IMR-90 (cell line): ENCODE results near the gene SLC52A1. TPM values are rescaled to one million over a fixed set of nuclear protein-coding genes. Genes with fewer than 3 reads are reported as not detected.

Source experiments
- ATAC-seq: fragments of 200-7000 bp; cut with Tn5 transposase; 2 replicates; pipeline ENCODE4 v1.9.1; 2020; ENCODE audit warnings: low read depth, mild to moderate bottlenecking, moderate library complexity
- BruUV-seq: library from RNA; stranded (reverse); fragments of 400-500 nt; replicated peaks from 2 replicates; lab custom pipeline; 2021; lab: Mats Ljungman, UMichigan
- CTCF ChIA-PET: fragments of 300-600 bp; formaldehyde crosslinking; extraction: SDS; loops from one replicate; lab custom pipeline; 2021; ENCODE audit warnings: antibody characterized with exemption; lab: Yijun Ruan, JAX
- POLR2A ChIA-PET: fragments of 300-600 bp; sonication (Branson Sonifier 250); formaldehyde crosslinking; loops from one replicate; lab custom pipeline; 2022; ENCODE audit warnings: antibody characterized with exemption; ENCODE audit not compliant: unreplicated experiment; lab: Charles Lee
- DNase-seq: peaks from one replicate; pipeline ENCODE4 v3.0.0; 2013
- H2AFZ ChIP-seq: replicated peaks from 2 replicates; pipeline ENCODE3; 2013; ENCODE audit warnings: low read length, mild to moderate bottlenecking; ENCODE audit not compliant: poor library complexity
- H2AK5ac ChIP-seq: 2 replicates; pipeline ENCODE4 v1.6.1; 2013; ENCODE audit warnings: low read depth, low read length, inconsistent platforms
- H2AK9ac ChIP-seq: replicated peaks from 2 replicates; pipeline ENCODE3; 2013; ENCODE audit warnings: mild to moderate bottlenecking, low read depth, low read length, moderate library complexity; ENCODE audit not compliant: poor library complexity
- H2BK120ac ChIP-seq: 2 replicates; pipeline ENCODE4 v1.6.1; 2013; ENCODE audit warnings: low read depth, low read length, inconsistent platforms
- H2BK15ac ChIP-seq: 3 replicates; pipeline ENCODE4 v1.6.1; 2013; ENCODE audit warnings: low read depth, low read length, inconsistent platforms
- H2BK20ac ChIP-seq: 2 replicates; pipeline ENCODE4 v1.6.1; 2013; ENCODE audit warnings: low read depth, mild to moderate bottlenecking, inconsistent platforms, low read length, moderate library complexity
- H2BK5ac ChIP-seq: 2 replicates; pipeline ENCODE4 v1.6.1; 2013; ENCODE audit warnings: mild to moderate bottlenecking, low read depth, low read length, inconsistent platforms; ENCODE audit not compliant: poor library complexity, severe bottlenecking
- H3K14ac ChIP-seq: replicated peaks from 2 replicates; pipeline ENCODE4 v1.6.1; 2013; ENCODE audit warnings: low read depth, low read length, inconsistent platforms
- H3K18ac ChIP-seq: 2 replicates; pipeline ENCODE4 v1.6.1; 2013; ENCODE audit warnings: low read depth, low read length, control low read depth
- H3K23ac ChIP-seq: 2 replicates; pipeline ENCODE4 v1.6.1; 2013; ENCODE audit warnings: low read depth, low read length, inconsistent platforms
- H3K27ac ChIP-seq: 2 replicates; pipeline ENCODE4 v1.5.1; 2013; ENCODE audit warnings: mild to moderate bottlenecking, control low read depth, low read length; ENCODE audit not compliant: insufficient read depth
- H3K27me3 ChIP-seq: 2 replicates; pipeline ENCODE4 v1.6.1; 2013; ENCODE audit warnings: low read length; ENCODE audit not compliant: control insufficient read depth, insufficient read depth
- H3K36me3 ChIP-seq: 2 replicates; pipeline ENCODE4 v1.6.1; 2013; ENCODE audit warnings: low read length, mixed read lengths; ENCODE audit not compliant: control insufficient read depth, insufficient read depth
- H3K4ac ChIP-seq: 2 replicates; pipeline ENCODE4 v1.6.1; 2013; ENCODE audit warnings: low read depth, low read length, inconsistent platforms
- H3K4me1 ChIP-seq: 2 replicates; pipeline ENCODE4 v1.6.1; 2013; ENCODE audit warnings: low read length, mixed read lengths; ENCODE audit not compliant: control insufficient read depth, insufficient read depth
- H3K4me2 ChIP-seq: 2 replicates; pipeline ENCODE4 v1.6.1; 2013; ENCODE audit warnings: low read depth, mild to moderate bottlenecking, control low read depth, low read length, moderate library complexity
- H3K4me3 ChIP-seq: 2 replicates; pipeline ENCODE4 v1.5.1; 2013; ENCODE audit warnings: low read depth, mild to moderate bottlenecking, control low read depth, low read length, moderate library complexity; ENCODE audit not compliant: insufficient read depth
- H3K56ac ChIP-seq: 2 replicates; pipeline ENCODE4 v1.6.1; 2013; ENCODE audit warnings: low read length, inconsistent platforms; ENCODE audit not compliant: insufficient read depth; ENCODE audit errors: extremely low read depth
- H3K79me1 ChIP-seq, 2 experiments: 2 replicates each; pipeline ENCODE4 v1.6.1; 2013; ENCODE audit warnings: low read length in 2 of 2, inconsistent platforms in 1 of 2, low read depth in 1 of 2
- H3K9ac ChIP-seq: 2 replicates; pipeline ENCODE4 v1.6.1; 2013; ENCODE audit warnings: low read depth, low read length, control low read depth
- H3K9me1 ChIP-seq: 2 replicates; pipeline ENCODE4 v1.6.1; 2013; ENCODE audit warnings: low read length, inconsistent platforms; ENCODE audit not compliant: insufficient read depth
- H3K9me3 ChIP-seq: 2 replicates; pipeline ENCODE4 v1.6.1; 2013; ENCODE audit warnings: low read length; ENCODE audit not compliant: control insufficient read depth, insufficient read depth
- H4K20me1 ChIP-seq: 2 replicates; pipeline ENCODE4 v1.6.1; 2013; ENCODE audit warnings: low read length, inconsistent platforms; ENCODE audit not compliant: insufficient read depth
- H4K5ac ChIP-seq: 2 replicates; pipeline ENCODE4 v1.6.1; 2013; ENCODE audit warnings: mild to moderate bottlenecking, low read depth, low read length, control low read depth
- H4K8ac ChIP-seq, 2 experiments: 2 replicates each; pipeline ENCODE4 v1.6.1; 2013; ENCODE audit warnings: low read depth in 2 of 2, low read length in 2 of 2, control low read depth in 1 of 2, inconsistent platforms in 1 of 2
- H4K91ac ChIP-seq: 2 replicates; pipeline ENCODE4 v1.6.1; 2013; ENCODE audit warnings: low read depth, low read length, inconsistent platforms; ENCODE audit not compliant: insufficient read depth
- CEBPB ChIP-seq: IDR thresholded peaks from 2 replicates; pipeline ENCODE4 v1.6.1; 2012; ENCODE audit warnings: low read depth, low read length, improper control_type of control experiment
- ELK1 ChIP-seq: fragments of 150-350 bp; IDR thresholded peaks from 2 replicates; pipeline ENCODE4 v1.6.1; 2016; ENCODE audit warnings: low read depth, mild to moderate bottlenecking, low read length, moderate library complexity, borderline replicate concordance
- FOS ChIP-seq: fragments of 150-350 bp; IDR thresholded peaks from 2 replicates; pipeline ENCODE4 v1.6.1; 2016; ENCODE audit warnings: low read depth, low read length
- MAFK ChIP-seq: IDR thresholded peaks from 2 replicates; pipeline ENCODE4 v1.6.1; 2012; ENCODE audit warnings: low read depth, low read length, improper control_type of control experiment
- RFX5 ChIP-seq: IDR thresholded peaks from 2 replicates; pipeline ENCODE4 v1.8.0; 2012; ENCODE audit warnings: low read depth, mild to moderate bottlenecking, low read length, moderate library complexity
- WGBS, 2 experiments: methylation state at CpG; one replicate each; pipeline versions ENCODE4 v1.1.5 to v1.1.7; 2013; ENCODE audit warnings: missing lambda C conversion rate in 2 of 2; ENCODE audit not compliant: insufficient read length in 1 of 2; ENCODE audit errors: extremely low coverage in 2 of 2; 5-methylcytosine and 5-hydroxymethylcytosine counted together
- dilution Hi-C: fragments of 300-500 bp; cut with HindIII; formaldehyde crosslinking; loops from one replicate; pipeline ENCODE4 v1.14.3; 2018; ENCODE audit warnings: low sequenced_read_pairs; ENCODE audit not compliant: unreplicated experiment
- in situ Hi-C: fragments of 300-500 bp; cut with MboI; formaldehyde crosslinking; loops from 3 replicates; pipeline ENCODE4 v1.14.3; 2019; ENCODE audit warnings: low sequenced_read_pairs, inconsistent platforms, mixed read lengths
- intact Hi-C: fragments of 100-400 bp; cut with micrococcal nuclease; formaldehyde crosslinking; loops from 2 replicates; pipeline ENCODE4 v1.10.0; 2022
- polyA plus RNA-seq, 3 experiments: library from polyadenylated mRNA; depleted of rRNA; stranded (reverse); fragments of >200 nt; gene quantifications; 2 replicates each; pipeline ENCODE4 v1.2.3, GENCODE V29; 2012; ENCODE audit warnings: low replicate concordance in 1 of 3
- total RNA-seq: library from RNA; depleted of rRNA; stranded (reverse); fragments of >200 nt; gene quantifications from 2 replicates; pipeline ENCODE4 v1.2.3, GENCODE V29; 2012
- TF ChIP-seq, protein P1 (sequence below): conservative IDR thresholded peaks from 2 replicates; pipeline ENCODE4 v1.5.1; 2012; ENCODE audit warnings: mild to moderate bottlenecking, low read depth, low read length, improper control_type of control experiment

Gene SLC52A1
- total and polyA plus RNA-seq, 2 of the 4 experiments (the other 2 are of a cell fraction), result not detected

DNA sequence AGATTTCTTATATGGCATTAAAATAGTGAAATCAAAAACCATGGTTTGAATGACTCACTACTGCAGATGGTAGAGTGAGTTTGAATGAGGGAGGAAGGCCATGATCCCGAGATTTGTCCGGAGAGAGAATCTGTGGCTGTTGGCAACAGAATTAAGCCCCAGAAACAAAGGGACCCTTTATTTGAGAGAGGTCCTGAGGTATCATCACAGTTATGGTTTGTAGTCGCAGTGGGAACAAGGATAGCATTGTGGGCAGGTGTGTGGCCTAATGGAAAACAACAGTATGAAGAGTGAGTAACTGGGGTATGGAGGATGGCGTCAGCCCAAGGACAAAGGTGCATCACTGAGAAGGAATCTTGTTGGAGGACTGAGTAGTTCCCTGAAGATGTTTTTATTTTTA is 34.5 kb upstream of the SLC52A1 start:
- TF ChIP-seq MAFK (no peak), CEBPB (no peak), ELK1 (no peak), FOS (no peak), RFX5 (no peak)
- TF ChIP-seq, protein P1, sequence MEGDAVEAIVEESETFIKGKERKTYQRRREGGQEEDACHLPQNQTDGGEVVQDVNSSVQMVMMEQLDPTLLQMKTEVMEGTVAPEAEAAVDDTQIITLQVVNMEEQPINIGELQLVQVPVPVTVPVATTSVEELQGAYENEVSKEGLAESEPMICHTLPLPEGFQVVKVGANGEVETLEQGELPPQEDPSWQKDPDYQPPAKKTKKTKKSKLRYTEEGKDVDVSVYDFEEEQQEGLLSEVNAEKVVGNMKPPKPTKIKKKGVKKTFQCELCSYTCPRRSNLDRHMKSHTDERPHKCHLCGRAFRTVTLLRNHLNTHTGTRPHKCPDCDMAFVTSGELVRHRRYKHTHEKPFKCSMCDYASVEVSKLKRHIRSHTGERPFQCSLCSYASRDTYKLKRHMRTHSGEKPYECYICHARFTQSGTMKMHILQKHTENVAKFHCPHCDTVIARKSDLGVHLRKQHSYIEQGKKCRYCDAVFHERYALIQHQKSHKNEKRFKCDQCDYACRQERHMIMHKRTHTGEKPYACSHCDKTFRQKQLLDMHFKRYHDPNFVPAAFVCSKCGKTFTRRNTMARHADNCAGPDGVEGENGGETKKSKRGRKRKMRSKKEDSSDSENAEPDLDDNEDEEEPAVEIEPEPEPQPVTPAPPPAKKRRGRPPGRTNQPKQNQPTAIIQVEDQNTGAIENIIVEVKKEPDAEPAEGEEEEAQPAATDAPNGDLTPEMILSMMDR, result no peak
- ATAC-seq (no peak), DNase-seq (peak; percentile 16)
- no peaks in the 10 kb centered on the region for H3K9me3 ChIP-seq
- H3K18ac ChIP-seq, result no peak overlapping the region
- H2AK5ac ChIP-seq, result no peak overlapping the region
- no peak overlapping the region for H4K8ac ChIP-seq
- H2BK120ac ChIP-seq, result no peak overlapping the region
- no peak overlapping the region for H3K27ac ChIP-seq
- no peak overlapping the region for H3K14ac ChIP-seq
- in situ Hi-C loops (no loop called here), dilution Hi-C loops (no loop called here), intact Hi-C loops (no loop called here)
- no peak overlapping the region for H3K4me3 ChIP-seq
- H3K23ac ChIP-seq, result no peak overlapping the region
- ChIA-PET CTCF (no interaction called here), POLR2A (no interaction called here)
- H3K4me1 ChIP-seq, result no peaks in the 10 kb centered on the region
- no peak overlapping the region for H4K91ac ChIP-seq
- H3K79me1 ChIP-seq, result no peaks in the 10 kb centered on the region
- no peak overlapping the region for H4K5ac ChIP-seq
- H3K9me1 ChIP-seq, result no peaks in the 10 kb centered on the region
- WGBS, 2 experiments, result 92% methylated on average over 3 of the region's 4 CpGs; no CpG with 5 or more reads in 1 of the 2 experiments
- H3K4me2 ChIP-seq, result no peak overlapping the region
- no peak overlapping the region for H3K9ac ChIP-seq
- no peak overlapping the region for H2BK15ac ChIP-seq
- H2BK20ac ChIP-seq, result no peak overlapping the region
- BruUV-seq, result no TSS peak
- no peaks in the 10 kb centered on the region for H4K20me1 ChIP-seq
- H2AK9ac ChIP-seq, result peak overlapping the region; percentile 28
- no peak overlapping the region for H3K56ac ChIP-seq
- peaks cover 13% of the 10 kb centered on the region for H3K27me3 ChIP-seq
- no peaks in the 10 kb centered on the region for H3K36me3 ChIP-seq
- no peak overlapping the region for H3K4ac ChIP-seq
- H2BK5ac ChIP-seq, result no peak overlapping the region
- H2AFZ ChIP-seq, result no peak overlapping the region
